Activated CD8-positive, alpha-beta memory T cell treated with anti-CD3 and anti-CD28 coated beads for 1 hour (primary cell): ENCODE data around the gene CTH.
"Not testable (repeated sequence)": the region's sequence is repeated elsewhere in the genome, so short reads cannot be mapped to it uniquely, and the experiment has no call there.

Experiments used
- DNase-seq, 2 donors: peaks; one replicate each; pipeline ENCODE4 v3.0.0-alpha.2; 2020; ENCODE audit warnings: low read depth in 1 of 2; ENCODE audit errors: extremely low read depth in 1 of 2

CTH gene

DNA sequence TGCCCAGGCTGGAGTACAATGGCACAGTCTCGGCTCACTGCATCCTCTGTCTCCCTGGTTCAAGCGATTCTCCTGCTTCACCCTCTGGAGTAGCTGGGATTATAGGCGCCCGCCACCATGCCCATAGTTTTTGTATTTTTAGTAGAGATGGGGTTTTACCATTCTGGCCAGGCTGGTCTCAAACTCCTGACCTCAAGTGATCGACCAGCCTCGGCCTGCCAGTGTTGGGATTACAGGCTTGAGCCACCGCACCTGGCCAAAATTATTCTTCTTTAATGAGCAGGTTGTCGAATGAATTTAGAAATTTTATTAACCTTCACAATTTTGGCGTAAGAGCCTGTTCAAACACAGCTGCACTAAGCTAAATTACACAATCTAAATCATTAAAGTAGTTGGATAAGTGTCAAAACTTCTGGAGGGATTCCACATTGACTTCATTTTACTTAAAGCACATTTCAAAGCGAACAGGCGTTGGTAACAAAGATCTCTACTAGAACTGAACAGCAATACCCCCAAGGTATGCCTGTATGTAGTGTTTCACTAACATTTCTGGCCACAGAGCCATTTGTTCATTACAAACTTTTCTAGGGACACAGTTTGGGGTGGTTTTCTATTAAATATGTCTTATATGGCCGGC, 5.2 kb upstream of the CTH start:
- no peak for DNase-seq

DNA sequence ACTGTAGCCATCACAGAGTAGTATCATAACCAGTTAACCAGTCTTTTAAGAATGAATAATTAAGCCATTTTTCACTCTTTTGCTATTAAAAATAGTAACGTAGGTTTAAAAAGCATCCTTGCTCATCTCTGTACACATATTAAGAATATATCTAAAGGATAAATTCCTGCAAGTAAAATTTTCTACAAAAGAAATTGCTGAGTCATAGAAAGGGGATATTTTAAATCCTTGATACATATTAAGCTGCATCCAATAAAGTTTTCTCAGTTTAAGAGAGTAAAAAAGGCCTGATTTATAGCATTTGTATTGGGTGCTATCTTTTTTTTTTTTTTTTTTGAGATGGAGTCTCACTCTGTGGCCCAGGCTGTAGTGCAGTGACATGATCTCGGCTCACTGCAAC, 1.9 kb upstream of the CTH start:
- no peak for DNase-seq

DNA sequence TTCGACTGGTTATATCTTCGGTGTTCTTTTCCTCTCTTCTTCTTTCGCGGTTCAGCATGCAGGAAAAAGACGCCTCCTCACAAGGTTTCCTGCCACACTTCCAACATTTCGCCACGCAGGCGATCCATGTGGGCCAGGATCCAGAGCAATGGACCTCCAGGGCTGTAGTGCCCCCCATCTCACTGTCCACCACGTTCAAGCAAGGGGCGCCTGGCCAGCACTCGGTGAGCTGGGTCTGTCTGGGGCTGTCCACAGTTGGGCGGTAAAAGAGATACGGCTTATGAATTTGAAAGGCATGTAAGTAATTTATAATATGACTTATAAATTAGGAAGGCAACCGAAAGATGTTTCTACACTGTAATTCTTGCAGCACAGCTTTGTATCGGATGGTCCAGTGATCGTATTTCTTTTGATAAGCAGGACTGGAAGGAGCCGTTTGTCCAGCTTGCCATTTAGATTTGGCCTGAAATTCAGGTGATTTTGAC, 334 bp downstream of the CTH start:
- no peak for DNase-seq

DNA sequence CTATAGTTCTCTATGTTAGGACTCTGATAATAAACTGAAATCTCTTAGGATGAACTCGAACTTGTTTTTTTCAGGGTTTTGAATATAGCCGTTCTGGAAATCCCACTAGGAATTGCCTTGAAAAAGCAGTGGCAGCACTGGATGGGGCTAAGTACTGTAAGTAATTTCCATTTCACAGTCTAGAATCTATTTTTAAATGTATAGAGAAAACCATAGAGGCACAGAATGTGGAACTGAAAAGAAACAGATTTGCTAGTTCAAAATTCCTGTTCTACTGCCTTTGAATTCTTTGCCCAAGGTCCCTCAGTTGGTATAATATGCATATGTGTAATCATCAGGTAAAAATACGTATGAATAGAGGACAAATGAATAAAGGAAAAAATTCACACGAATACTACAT, 4.8 kb downstream of the CTH start:
- DNase-seq, result no peak

DNA sequence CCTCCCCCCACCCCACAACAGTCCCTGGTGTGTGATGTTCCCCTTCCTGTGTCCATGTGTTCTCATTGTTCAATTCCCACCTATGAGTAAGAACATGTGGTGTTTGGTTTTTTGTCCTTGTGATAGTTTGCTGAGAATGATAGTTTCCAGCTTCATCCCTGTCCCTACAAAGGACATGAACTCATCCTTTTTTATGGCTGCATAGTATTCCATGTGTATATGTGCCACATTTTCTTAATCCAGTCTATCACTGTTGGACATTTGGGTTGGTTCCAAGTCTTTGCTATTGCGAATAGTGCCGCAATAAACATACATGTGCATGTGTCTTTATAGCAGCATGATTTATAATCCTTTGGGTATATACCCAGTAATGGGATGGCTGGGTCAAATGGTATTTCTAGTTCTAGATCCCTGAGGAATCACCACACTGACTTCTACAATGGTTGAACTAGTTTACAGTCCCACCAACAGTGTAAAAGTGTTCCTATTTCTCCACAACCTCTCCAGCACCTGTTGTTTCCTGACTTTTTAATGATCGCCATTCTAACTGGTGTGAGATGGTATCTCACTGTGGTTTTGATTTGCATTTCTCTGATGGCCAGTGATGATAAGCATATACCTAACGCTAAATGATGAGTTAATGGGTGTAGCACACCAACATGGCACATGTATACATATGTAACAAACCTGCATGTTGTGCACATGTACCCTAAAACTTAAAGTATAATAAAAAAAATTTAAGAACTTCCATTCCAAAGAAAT, 8.1 kb downstream of the CTH start:
- not testable (repeated sequence) for DNase-seq

DNA sequence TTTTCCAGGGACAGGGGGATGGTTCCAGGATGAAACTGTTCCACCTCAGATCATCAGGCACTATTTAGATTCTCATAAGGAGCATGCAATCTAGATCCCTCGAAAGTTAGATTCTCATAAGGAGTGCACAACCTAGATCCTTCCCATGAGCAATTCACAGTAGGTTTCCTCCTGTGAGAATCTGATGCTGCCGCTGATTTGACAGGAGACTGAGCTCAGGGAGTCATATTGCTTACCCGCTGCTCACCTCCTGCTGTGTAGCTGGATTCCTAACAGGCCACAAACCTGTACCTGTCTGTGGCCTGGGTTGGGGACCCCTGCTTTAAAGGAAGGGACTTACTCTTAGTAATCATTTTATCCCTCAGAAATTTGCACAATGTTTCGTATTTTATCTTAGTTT, 9.3 kb downstream of the CTH start:
- DNase-seq, result no peak

DNA sequence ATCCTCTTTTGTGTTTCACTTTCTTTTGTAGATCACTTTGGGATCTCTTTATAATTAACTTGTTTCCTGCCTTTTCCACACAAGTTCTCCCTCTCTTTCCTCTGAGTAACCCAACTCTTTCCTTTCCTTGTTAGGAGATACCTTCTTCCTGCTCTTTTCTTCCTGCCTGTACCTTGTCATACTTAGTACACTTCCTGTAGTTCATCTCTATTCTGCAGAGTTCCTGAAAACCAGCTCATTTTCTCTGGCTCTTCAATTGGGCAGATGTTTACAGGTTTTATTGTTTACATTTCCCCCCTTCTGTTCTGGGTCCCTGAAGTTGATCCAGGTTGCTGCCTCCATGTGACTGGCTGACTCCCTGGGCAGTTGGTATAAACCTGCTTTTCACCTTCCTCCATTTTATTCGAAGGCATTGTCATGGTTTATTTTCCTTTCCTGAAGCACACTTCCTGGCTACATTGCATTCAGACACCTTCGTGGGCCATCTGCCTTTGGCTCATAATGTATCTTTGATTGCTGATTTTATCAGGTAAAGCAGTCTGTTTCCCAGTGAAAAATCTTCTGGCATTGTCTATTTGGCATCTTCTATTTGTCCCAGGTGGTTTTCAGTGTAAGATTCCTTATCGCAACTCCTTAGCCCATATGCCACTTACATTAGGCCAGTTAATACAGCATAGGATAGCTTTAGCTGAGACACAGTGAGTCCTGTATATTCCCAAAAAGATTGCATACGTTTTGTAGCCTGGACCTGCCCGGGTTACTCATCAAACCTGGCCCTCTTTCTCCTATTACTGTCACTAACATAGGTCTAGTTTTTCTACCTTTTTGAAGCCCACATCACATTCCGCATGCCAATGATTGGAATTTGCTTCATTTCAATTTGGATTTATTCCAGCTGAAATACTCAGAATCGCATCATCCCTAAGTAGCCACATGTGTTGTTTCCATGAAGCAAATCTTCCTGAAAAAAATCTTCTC, 15.4 kb downstream of the CTH start:
- DNase-seq, result no peak

DNA sequence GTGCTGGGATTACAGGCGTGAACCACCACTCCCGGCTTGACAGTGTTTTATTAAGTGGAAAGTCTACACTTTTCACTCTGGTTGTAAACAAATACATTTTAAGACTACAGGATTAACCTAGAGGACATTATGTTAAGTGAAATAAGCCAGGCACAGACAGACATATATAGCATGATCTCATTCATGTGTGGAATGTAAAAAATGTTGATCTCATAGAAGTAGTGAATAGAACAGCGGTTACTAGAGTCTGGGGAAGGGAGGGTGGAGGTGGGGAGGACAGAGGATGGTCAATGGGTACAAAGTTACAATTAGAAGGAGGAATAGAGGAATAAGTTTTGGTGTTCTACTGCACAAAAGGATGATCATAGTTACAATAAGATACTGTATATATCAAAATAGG, 16.9 kb downstream of the CTH start:
- DNase-seq, result no peak

DNA sequence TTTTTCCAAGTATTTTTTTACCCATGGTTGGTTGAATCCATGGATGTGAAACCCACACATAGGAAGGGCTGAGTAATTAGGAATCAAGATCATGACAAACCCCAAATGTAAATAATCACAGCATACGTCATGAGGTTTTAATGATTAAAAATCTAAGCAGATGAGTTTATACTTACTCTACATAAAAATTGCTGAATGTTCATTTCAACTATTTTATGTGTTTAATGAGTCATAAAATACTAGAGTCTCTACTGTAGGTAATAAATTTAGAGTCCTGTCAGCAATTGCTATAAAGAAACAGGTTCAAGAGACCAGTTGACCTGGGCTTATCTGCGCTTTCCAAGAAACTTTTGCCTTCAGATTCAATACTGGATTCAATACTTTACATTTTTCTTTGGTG, 18.2 kb downstream of the CTH start:
- no peak for DNase-seq

DNA sequence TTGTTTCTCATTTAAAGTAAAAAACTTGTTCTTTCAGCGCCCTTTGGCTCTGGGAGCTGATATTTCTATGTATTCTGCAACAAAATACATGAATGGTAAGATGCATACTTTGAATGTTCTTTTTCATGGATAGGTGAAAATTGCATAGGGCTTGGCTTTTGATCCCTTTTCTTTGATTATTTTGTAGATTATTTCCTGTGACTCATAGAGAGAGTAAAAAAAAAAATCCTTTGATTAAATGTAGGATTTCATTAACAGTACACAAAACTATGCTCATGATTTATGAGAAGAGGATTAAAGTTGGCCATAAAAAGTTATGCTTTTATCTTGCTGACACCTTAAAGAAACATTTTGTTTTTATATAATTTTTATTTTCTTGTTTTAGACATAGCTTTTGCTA, 18.7 kb downstream of the CTH start:
- no peak for DNase-seq

DNA sequence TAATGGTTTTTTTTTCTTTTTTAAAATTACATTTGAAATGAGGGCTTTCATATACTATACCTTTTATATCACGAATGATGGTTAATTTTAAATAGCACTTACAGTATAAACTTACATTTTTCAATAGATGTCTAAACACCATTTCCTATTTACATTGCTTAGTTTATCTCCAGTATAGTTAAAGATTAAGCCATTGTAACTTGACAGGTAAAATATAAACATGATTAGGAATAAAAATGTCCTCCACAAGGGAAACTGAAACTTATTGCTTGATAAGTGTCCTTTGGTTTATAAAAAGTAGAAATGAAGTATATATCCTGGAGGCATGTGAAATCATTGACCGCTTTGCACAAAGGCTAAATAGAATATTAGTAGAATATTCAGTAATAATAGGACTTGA, 20.2 kb downstream of the CTH start:
- no peak for DNase-seq

DNA sequence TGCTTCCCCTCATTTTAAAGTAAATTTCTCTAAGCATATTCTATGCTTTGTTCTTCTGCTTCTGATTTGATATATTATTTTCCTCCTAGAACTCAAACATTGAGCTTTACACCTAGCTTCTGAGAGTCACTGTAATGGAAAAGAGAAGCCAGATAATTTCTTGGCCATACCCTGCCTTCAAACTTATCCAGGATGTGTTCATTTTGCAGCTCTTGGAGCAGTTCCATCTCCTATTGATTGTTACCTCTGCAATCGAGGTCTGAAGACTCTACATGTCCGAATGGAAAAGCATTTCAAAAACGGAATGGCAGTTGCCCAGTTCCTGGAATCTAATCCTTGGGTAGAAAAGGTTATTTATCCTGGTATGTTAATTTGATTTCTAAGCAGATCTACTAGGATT, 20.8 kb downstream of the CTH start:
- DNase-seq, result no peak

DNA sequence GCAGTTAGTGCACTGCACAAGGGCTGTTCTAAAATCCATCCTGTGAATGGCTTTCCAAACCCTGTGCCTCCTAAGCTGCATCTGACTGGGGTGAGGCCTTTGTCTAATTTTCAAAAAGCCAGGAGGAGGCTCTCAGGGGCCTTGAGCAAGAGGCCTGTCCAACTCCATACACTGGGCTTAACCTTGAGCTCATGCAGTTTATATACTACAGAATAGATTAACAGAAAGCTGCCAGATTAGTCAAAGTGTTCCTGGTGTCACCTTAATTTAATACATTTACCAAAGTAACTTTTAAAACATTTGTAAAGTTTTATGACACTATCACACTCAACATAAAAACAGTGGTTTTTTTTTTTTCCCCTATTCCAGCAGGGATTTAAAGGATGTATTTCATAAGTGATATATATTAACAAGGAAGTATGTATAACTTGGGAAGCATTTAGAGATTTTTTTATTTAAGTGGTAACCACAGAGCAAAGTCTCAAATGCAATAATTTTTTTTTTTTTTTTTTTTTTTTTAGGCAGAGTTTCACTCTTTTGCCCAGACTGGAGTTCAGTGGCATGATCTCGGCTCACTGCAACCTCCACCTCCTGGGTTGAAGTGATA, 23.3 kb downstream of the CTH start:
- DNase-seq, result no peak

DNA sequence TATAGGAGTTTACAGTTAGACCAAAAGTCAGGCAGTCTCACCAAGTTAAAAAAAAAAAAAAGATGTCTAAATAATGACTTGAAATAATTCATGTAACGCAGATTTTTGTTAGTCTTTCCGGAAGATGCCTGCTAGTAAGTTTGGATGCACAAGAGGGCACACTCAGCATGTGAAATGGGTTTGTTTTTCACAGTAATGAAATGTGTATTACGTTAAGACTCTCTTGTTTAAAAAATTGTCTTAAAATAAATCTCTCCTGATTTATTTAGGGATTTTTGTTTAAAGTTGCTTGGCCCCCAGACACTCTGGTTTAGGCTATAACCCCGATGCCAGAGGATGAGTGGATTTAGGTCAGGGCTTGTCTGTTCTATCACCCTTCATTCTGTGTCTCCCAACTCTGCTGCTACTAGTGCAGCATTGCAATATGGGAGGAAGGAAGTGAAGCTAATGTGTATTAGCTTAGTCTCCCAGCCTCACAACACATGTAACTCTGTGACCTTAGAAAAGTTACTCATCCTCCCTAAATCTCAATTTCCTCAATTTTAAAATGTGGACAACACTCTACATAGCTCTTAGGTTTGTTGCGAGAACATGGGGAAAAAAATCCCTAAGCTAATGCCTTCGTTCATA, 25.7 kb downstream of the CTH start:
- DNase-seq, result no peak

DNA sequence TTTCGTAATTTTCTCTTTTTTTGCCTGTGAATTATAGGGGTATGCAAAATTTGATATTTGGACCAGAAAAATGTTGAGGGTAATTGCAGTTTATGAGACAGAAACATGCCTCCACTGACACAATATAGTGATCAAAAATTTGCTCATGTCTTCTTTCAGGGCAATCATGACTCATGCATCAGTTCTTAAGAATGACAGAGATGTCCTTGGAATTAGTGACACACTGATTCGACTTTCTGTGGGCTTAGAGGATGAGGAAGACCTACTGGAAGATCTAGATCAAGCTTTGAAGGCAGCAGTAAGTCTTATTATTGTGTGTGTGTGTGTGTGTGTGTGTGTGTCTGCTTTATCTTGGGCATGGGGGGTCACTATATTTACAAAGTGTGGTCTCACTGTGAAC, 27.5 kb downstream of the CTH start:
- no peak for DNase-seq

DNA sequence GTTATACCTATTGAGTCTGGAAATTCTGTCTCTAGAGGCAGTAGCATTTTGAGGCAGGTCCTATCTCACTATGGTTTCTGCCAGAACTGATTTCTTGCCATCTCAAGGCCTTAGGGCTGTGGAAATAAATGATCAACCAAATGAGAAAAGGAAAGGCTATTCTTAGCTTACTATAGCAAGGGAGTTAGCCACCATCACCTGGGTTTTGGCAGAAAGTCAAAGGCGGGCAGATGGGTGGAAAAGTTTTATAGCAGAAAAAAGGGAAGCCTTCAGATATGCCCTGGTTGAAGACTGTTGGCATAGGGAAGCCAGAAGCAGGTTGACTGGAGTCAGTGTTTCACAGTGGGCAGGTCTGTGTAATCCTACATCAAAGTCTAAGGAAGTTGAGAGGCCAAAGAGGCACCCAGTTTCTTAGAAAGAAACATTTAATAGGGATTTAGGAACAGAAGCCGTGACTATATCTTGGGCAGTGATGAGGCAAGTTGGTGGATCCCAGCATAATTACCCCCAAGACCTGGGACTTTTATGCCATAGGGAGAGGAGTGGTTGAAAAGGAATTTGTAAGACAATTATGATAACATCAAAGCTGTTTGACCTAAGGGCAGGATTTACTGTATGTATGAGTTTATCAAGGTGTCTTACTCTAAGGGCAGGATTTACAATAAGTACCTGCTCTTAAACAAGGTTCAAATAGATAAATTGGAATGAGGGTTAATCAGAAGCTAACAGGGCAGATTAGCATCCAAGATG, 29.7 kb downstream of the CTH start:
- DNase-seq, result no peak

DNA sequence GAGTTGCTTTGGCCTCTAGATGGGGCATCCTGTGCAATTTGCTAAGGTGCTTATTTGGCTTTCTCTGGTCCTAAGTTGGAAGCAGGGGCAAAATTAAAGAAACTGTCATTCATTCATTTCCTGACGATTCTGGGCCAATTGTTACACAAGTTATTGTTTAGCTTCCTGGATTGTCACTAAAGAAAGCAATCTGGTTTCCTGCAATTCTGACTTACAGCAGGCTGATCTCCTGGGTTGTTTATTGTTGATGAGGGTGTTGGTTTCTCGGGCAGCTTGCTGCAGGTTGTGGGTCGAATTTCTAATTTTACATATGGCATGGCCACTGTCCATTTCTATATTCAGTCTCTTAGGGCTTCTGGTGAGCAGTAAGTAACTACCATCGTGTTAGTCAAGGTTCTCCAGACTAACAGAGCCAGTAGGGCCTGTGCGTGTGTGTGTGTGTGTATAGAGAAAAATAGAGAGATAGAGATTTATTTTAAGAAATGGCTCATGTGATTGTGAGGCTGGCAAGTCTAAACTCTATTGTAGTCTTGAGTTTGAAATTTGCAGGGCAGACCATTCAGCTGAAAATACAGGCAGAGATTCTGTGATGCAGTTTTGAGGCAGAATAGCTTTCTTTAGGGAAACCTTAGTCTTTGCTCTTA, 30.4 kb downstream of the CTH start:
- DNase-seq, result no peak

DNA sequence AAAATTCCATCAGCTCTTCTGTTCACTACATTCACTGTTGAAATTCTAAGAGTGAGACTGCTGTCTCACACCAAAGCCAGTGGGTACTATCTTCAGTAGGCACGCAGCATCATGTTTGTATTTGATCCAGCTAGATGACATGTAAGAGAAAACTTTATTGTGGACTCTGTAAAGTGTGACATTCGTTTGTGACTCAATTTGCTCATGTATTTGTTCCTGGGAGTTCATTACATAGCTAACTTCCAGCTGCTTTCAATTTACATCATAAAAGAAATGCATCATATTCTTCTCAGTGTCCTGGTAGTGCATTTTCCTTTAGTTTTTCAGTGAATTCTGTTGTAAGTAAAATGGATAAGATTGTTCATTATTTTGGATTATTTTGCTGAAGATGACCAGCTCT, 31.4 kb downstream of the CTH start:
- DNase-seq, result no peak

DNA sequence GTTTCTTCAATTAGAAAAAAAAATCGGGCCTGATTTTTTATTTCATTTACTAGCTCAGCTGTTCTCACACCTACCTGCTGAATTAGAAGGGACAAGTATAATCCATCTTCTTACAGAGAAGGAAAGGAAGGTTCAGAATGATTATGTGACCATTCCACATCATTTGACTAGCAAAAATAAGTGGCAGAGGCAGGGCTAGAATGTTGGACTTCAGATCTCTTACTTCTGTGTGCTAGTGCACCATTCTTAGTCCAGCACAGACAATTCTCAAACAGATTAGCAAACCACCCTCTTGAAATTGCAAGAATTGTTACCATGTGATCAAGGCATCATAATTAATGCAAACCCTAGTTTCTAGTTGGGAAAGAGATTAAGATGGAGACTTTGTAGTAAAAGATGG, 32.7 kb downstream of the CTH start:
- DNase-seq, result no peak
